Measurements from ENCODE around the gene ASB16. TPM values are rescaled to one million over a fixed set of nuclear protein-coding genes. Genes with fewer than 3 reads are reported as not detected.

The ASB16 gene
- total RNA-seq, 1 experiment from 2014 or later, result 0.11 TPM

DNA sequence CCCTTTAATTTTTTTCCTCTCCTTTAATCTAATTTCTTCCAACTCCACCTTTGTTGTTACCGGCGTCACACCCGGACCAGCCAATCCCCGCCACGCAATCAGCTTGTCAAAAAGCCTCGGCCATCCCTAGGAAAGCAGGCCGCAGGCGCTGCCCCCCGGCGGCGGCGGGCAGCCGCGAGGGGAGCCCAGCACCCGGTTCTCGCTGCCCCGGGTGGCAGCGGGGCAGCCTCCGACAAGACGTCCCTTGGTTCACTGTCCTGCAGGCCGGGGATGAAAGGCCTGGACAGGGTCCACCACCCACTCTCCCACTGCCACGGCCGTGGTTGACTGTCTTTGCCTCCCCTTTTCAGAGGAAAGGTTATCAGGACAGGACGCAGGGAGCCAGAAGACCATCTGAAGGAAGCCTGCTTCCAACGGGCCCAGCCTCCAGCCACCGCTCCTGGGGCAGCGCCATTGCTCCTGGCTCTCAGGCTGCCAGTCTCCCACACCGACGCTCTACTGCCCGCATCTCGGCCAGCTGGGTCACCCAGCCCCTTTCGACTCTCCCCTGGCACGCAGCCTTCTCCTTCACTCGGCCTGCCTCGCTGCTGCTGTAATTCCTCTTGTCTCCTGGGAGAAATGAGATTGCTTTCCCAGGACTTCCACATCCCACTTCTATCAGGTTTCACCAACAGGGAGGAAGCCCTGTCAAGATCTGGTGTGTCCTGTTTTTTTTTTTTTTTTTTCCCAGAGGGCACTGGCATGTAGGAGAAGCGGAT lies 51.8 kb downstream of the ASB16 start:
- peak; percentile 13 for ATAC-seq
- no peaks in the 10 kb centered on the region for H3K27me3 Mint-ChIP-seq (ENCODE audit: low read depth)
- H3K36me3 Mint-ChIP-seq, result peaks cover 3% of the 10 kb centered on the region; the same call in 1 of the 2 replicates
- TF ChIP-seq, protein P1, sequence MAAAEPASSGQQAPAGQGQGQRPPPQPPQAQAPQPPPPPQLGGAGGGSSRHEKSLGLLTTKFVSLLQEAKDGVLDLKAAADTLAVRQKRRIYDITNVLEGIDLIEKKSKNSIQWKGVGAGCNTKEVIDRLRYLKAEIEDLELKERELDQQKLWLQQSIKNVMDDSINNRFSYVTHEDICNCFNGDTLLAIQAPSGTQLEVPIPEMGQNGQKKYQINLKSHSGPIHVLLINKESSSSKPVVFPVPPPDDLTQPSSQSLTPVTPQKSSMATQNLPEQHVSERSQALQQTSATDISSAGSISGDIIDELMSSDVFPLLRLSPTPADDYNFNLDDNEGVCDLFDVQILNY (CRISPR knock-in tag; IDR thresholded peaks at IDR 0.05), result 0 out of 2 replicates have a peak, but pooled peaks have one; percentile 7
- 0 out of 2 replicates have a peak, but pooled peaks have one; percentile 31 for TF ChIP-seq FOXK1 (CRISPR knock-in tag; IDR thresholded peaks at IDR 0.05)
- no peak for TF ChIP-seq HMGA2 (CRISPR knock-in tag; IDR thresholded peaks at IDR 0.05)
- 0 out of 2 replicates have a peak, but pooled peaks have one; percentile 27 for TF ChIP-seq SP1 (CRISPR knock-in tag; conservative IDR thresholded peaks at IDR 0.05)
- TF ChIP-seq, protein P2, sequence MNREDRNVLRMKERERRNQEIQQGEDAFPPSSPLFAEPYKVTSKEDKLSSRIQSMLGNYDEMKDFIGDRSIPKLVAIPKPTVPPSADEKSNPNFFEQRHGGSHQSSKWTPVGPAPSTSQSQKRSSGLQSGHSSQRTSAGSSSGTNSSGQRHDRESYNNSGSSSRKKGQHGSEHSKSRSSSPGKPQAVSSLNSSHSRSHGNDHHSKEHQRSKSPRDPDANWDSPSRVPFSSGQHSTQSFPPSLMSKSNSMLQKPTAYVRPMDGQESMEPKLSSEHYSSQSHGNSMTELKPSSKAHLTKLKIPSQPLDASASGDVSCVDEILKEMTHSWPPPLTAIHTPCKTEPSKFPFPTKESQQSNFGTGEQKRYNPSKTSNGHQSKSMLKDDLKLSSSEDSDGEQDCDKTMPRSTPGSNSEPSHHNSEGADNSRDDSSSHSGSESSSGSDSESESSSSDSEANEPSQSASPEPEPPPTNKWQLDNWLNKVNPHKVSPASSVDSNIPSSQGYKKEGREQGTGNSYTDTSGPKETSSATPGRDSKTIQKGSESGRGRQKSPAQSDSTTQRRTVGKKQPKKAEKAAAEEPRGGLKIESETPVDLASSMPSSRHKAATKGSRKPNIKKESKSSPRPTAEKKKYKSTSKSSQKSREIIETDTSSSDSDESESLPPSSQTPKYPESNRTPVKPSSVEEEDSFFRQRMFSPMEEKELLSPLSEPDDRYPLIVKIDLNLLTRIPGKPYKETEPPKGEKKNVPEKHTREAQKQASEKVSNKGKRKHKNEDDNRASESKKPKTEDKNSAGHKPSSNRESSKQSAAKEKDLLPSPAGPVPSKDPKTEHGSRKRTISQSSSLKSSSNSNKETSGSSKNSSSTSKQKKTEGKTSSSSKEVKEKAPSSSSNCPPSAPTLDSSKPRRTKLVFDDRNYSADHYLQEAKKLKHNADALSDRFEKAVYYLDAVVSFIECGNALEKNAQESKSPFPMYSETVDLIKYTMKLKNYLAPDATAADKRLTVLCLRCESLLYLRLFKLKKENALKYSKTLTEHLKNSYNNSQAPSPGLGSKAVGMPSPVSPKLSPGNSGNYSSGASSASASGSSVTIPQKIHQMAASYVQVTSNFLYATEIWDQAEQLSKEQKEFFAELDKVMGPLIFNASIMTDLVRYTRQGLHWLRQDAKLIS (CRISPR knock-in tag; IDR thresholded peaks at IDR 0.05; ENCODE audit: borderline replicate concordance), result no peak
- ChIA-PET CTCF (interaction anchor here (0.6 to 4.7 kb wide), 31 partner anchors 8 to 698 kb away, joined by 3 to 73 read pairs (median 4); partner anchors contain the start of genes FAM171A2, GRN, RUNDC3A and SLC25A39), POLR2A (interaction anchor here (0.5 to 3.5 kb wide), 17 partner anchors 12 to 577 kb away, joined by 3 to 28 read pairs (median 4); partner anchors contain the start of genes HDAC5, RUNDC3A and SLC25A39)
- no peaks in the 10 kb centered on the region for H3K9me3 Mint-ChIP-seq
- peaks cover 12% of the 10 kb centered on the region for H3K4me1 Mint-ChIP-seq
- H3K27ac Mint-ChIP-seq, result peak overlapping the region; percentile 91
- H3K4me3 Mint-ChIP-seq, result peak overlapping the region; percentile 80
- DNase-seq (ENCODE audit: low spot score), result peak; percentile 69

- no peak overlapping the region for H3K4me3 Mint-ChIP-seq
- H3K36me3 Mint-ChIP-seq, result no peaks in the 10 kb centered on the region
- ATAC-seq, result no peak
- ChIA-PET POLR2A (interaction anchor here (1.2 kb wide), 1 partner anchor 217 kb away, joined by 3 read pairs; no protein-coding TSS in a partner anchor), CTCF (interaction anchor here (2.1 to 2.9 kb wide), 2 partner anchors 13 to 103 kb away, joined by 9 to 15 read pairs; no protein-coding TSS in a partner anchor)
- DNase-seq (ENCODE audit: low spot score), result no peak
- no peaks in the 10 kb centered on the region for H3K9me3 Mint-ChIP-seq
- H3K27ac Mint-ChIP-seq, result no peak overlapping the region
- H3K27me3 Mint-ChIP-seq (ENCODE audit: low read depth), result no peaks in the 10 kb centered on the region
- peaks cover 7% of the 10 kb centered on the region for H3K4me1 Mint-ChIP-seq
- no peak for TF ChIP-seq SOX15 (CRISPR knock-in tag; IDR thresholded peaks at IDR 0.05)
- no peak for TF ChIP-seq CBFB (CRISPR knock-in tag; IDR thresholded peaks at IDR 0.05; ENCODE audit: low read depth)
- TF ChIP-seq, protein P3, sequence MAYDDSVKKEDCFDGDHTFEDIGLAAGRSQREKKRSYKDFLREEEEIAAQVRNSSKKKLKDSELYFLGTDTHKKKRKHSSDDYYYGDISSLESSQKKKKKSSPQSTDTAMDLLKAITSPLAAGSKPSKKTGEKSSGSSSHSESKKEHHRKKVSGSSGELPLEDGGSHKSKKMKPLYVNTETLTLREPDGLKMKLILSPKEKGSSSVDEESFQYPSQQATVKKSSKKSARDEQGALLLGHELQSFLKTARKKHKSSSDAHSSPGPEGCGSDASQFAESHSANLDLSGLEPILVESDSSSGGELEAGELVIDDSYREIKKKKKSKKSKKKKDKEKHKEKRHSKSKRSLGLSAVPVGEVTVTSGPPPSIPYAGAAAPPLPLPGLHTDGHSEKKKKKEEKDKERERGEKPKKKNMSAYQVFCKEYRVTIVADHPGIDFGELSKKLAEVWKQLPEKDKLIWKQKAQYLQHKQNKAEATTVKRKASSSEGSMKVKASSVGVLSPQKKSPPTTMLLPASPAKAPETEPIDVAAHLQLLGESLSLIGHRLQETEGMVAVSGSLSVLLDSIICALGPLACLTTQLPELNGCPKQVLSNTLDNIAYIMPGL (CRISPR knock-in tag; IDR thresholded peaks at IDR 0.05), result no peak
- TF ChIP-seq, protein P2 (CRISPR knock-in tag; IDR thresholded peaks at IDR 0.05; ENCODE audit: borderline replicate concordance), result no peak
- TF ChIP-seq CREB1 (CRISPR knock-in tag; IDR thresholded peaks at IDR 0.05), result no peak
- TF ChIP-seq FOXK1 (CRISPR knock-in tag; IDR thresholded peaks at IDR 0.05), result no peak
- TF ChIP-seq, protein P4, sequence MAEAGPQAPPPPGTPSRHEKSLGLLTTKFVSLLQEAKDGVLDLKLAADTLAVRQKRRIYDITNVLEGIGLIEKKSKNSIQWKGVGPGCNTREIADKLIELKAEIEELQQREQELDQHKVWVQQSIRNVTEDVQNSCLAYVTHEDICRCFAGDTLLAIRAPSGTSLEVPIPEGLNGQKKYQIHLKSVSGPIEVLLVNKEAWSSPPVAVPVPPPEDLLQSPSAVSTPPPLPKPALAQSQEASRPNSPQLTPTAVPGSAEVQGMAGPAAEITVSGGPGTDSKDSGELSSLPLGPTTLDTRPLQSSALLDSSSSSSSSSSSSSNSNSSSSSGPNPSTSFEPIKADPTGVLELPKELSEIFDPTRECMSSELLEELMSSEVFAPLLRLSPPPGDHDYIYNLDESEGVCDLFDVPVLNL (CRISPR knock-in tag; IDR thresholded peaks at IDR 0.05; ENCODE audit: borderline replicate concordance, low read depth), result no peak
- TF ChIP-seq ETV6 (CRISPR knock-in tag; IDR thresholded peaks at IDR 0.05), result no peak
- no peak for TF ChIP-seq ZBTB21 (CRISPR knock-in tag; IDR thresholded peaks at IDR 0.05; ENCODE audit: borderline replicate concordance)
- TF ChIP-seq TEAD4 (CRISPR knock-in tag; IDR thresholded peaks at IDR 0.05), result no peak
- TF ChIP-seq, protein P5, sequence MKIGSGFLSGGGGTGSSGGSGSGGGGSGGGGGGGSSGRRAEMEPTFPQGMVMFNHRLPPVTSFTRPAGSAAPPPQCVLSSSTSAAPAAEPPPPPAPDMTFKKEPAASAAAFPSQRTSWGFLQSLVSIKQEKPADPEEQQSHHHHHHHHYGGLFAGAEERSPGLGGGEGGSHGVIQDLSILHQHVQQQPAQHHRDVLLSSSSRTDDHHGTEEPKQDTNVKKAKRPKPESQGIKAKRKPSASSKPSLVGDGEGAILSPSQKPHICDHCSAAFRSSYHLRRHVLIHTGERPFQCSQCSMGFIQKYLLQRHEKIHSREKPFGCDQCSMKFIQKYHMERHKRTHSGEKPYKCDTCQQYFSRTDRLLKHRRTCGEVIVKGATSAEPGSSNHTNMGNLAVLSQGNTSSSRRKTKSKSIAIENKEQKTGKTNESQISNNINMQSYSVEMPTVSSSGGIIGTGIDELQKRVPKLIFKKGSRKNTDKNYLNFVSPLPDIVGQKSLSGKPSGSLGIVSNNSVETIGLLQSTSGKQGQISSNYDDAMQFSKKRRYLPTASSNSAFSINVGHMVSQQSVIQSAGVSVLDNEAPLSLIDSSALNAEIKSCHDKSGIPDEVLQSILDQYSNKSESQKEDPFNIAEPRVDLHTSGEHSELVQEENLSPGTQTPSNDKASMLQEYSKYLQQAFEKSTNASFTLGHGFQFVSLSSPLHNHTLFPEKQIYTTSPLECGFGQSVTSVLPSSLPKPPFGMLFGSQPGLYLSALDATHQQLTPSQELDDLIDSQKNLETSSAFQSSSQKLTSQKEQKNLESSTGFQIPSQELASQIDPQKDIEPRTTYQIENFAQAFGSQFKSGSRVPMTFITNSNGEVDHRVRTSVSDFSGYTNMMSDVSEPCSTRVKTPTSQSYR (CRISPR knock-in tag; IDR thresholded peaks at IDR 0.05), result no peak
- TF ChIP-seq NR2C2 (CRISPR knock-in tag; IDR thresholded peaks at IDR 0.05), result no peak
- TF ChIP-seq MAX (CRISPR knock-in tag; IDR thresholded peaks at IDR 0.05), result no peak
- TF ChIP-seq ZNF416 (CRISPR knock-in tag; IDR thresholded peaks at IDR 0.05), result no peak
These were observed 53.1 kb downstream of the ASB16 start for GRCh38 chr17:44223541-44224071.
